Mucosa of stomach (tissue), 1 donor: ENCODE data around the gene IFNE.
"Not testable (repeated sequence)": the region's sequence is repeated elsewhere in the genome, so short reads cannot be mapped to it uniquely, and the experiment has no call there.

ENCODE experiments used
- H3K27me3 ChIP-seq: one replicate; pipeline ENCODE4 v1.7.0; 2013; ENCODE audit warnings: mild to moderate bottlenecking, low read length; ENCODE audit not compliant: control insufficient read depth, insufficient read depth
- H3K36me3 ChIP-seq: one replicate; pipeline ENCODE4 v1.7.0; 2013; ENCODE audit warnings: low read length; ENCODE audit not compliant: control insufficient read depth, insufficient read depth
- H3K4me1 ChIP-seq: one replicate; pipeline ENCODE4 v1.7.0; 2013; ENCODE audit warnings: mild to moderate bottlenecking, low read length; ENCODE audit not compliant: control insufficient read depth, insufficient read depth
- H3K4me3 ChIP-seq: one replicate; pipeline ENCODE4 v1.7.0; 2013; ENCODE audit warnings: low read length
- H3K9ac ChIP-seq: one replicate; pipeline ENCODE4 v1.7.0; 2013; ENCODE audit warnings: mild to moderate bottlenecking, low read length, moderate library complexity
- H3K9me3 ChIP-seq: one replicate; pipeline ENCODE4 v1.7.0; 2013; ENCODE audit warnings: mild to moderate bottlenecking, low read length, moderate library complexity; ENCODE audit not compliant: control insufficient read depth
- donor health status: Pancreatic carcinoma.

The IFNE gene

GRCh38 chr9:21440139-21440538, 42.0 kb downstream of the IFNE start, which contains the start of gene IFNA1:
Gene IFNA1 (plus strand): TSS chr9:21440439. CDS start chr9:21440508, 69 bp downstream.
- no peaks in the 10 kb centered on the region for H3K36me3 ChIP-seq
- no peaks in the 10 kb centered on the region for H3K9me3 ChIP-seq
- H3K4me3 ChIP-seq, result no peak within 1 kb of the TSS
- H3K27me3 ChIP-seq, result peaks cover 4% of the 10 kb centered on the region
- no peaks in the 10 kb centered on the region for H3K4me1 ChIP-seq
- H3K9ac ChIP-seq, result no peak within 1 kb of the TSS

GRCh38 chr9:21435015-21435383, 47.1 kb downstream of the IFNE start:
- not testable (repeated sequence) for H3K36me3 ChIP-seq, H3K4me1 ChIP-seq, H3K9me3 ChIP-seq, H3K4me3 ChIP-seq, H3K27me3 ChIP-seq, H3K9ac ChIP-seq

- H3K9me3 ChIP-seq, result no peaks in the 10 kb centered on the region
- no peak overlapping the region for H3K4me3 ChIP-seq
- H3K36me3 ChIP-seq, result no peaks in the 10 kb centered on the region
- no peaks in the 10 kb centered on the region for H3K4me1 ChIP-seq
- H3K27me3 ChIP-seq, result peaks cover 4% of the 10 kb centered on the region
- H3K9ac ChIP-seq, result no peak overlapping the region
Measured at GRCh38 chr9:21434202-21435014, 47.7 kb downstream of the IFNE start.

GRCh38 chr9:21432672-21433425, 49.3 kb downstream of the IFNE start:
- Histone ChIP-seq H3K4me1 (no peaks in the 10 kb centered on the region), H3K9me3 (no peaks in the 10 kb centered on the region), H3K36me3 (no peaks in the 10 kb centered on the region), H3K9ac (no peak overlapping the region), H3K27me3 (peaks cover 3% of the 10 kb centered on the region), H3K4me3 (no peak overlapping the region)
